ENCODE data around the gene SMCO1.
"Not testable (repeated sequence)": the region's sequence is repeated elsewhere in the genome, so short reads cannot be mapped to it uniquely, and the experiment has no call there.

The SMCO1 gene

DNA sequence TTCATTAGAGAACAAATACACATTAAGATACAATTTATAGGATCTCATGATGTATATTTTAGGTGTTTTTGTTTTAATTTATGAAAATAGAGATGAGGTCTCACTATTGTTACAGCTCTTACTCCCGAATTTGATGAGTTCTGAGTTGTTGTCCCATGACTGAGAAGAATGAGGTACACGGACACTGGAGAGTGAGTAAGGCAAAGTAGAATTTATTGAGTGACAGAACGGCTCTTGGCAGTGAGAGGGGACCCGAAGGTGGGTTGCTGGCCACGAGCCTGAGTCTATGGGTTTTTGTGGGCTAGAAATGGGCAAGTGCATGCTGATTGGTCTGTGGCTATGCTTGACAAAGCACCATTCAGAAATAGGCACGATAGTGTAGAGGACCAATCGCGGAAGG is 8.5 kb downstream of the SMCO1 start:
- TF ChIP-seq, protein P1, sequence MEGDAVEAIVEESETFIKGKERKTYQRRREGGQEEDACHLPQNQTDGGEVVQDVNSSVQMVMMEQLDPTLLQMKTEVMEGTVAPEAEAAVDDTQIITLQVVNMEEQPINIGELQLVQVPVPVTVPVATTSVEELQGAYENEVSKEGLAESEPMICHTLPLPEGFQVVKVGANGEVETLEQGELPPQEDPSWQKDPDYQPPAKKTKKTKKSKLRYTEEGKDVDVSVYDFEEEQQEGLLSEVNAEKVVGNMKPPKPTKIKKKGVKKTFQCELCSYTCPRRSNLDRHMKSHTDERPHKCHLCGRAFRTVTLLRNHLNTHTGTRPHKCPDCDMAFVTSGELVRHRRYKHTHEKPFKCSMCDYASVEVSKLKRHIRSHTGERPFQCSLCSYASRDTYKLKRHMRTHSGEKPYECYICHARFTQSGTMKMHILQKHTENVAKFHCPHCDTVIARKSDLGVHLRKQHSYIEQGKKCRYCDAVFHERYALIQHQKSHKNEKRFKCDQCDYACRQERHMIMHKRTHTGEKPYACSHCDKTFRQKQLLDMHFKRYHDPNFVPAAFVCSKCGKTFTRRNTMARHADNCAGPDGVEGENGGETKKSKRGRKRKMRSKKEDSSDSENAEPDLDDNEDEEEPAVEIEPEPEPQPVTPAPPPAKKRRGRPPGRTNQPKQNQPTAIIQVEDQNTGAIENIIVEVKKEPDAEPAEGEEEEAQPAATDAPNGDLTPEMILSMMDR (IDR thresholded peaks at IDR 0.05; ENCODE audit: insufficient read depth, missing control alignments), result no peak
- FAIRE-seq (no peak), DNase-seq (ENCODE audit: insufficient read length, low spot score) (no peak)

DNA sequence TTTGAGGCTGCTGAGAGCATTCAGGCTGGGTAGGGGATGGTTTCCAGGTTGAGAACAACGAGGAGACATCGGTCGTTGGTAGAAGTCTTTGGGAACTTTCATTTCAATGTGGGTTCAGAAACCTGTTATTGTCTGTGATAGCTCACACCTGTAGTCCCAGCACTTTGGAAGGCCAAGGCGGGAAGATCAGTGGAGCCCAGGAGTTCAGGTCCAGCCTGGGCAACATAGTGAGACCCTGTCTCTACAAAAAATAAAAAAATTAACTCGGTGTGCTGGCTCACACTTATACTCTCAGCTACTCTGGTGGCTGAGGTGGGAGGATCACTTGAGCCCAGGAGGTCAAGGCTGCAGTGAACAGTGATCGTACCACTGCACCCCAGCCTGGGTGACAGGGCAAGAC is 10.6 kb downstream of the SMCO1 start:
- DNase-seq (ENCODE audit: insufficient read length, low spot score) (no peak), FAIRE-seq (no peak)
- TF ChIP-seq, protein P1 (IDR thresholded peaks at IDR 0.05; ENCODE audit: insufficient read depth, missing control alignments), result no peak

DNA sequence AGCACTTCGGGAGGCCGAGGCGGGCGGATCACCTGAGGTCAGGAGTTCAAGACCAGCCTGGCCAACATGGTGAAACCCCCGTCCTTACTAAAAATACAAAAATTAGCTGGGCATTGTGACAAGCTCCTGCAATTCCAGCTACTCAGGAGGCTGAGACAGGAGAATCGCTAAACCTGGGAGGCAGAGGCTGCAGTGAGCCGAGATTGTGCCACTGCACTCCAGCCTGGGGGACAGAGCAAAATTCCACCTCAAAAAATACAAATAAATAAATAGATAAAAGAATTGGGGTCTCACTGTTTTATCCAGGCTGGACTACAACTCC is 11.1 kb downstream of the SMCO1 start:
- DNase-seq (ENCODE audit: insufficient read length, low spot score); FAIRE-seq: not testable (repeated sequence)

DNA sequence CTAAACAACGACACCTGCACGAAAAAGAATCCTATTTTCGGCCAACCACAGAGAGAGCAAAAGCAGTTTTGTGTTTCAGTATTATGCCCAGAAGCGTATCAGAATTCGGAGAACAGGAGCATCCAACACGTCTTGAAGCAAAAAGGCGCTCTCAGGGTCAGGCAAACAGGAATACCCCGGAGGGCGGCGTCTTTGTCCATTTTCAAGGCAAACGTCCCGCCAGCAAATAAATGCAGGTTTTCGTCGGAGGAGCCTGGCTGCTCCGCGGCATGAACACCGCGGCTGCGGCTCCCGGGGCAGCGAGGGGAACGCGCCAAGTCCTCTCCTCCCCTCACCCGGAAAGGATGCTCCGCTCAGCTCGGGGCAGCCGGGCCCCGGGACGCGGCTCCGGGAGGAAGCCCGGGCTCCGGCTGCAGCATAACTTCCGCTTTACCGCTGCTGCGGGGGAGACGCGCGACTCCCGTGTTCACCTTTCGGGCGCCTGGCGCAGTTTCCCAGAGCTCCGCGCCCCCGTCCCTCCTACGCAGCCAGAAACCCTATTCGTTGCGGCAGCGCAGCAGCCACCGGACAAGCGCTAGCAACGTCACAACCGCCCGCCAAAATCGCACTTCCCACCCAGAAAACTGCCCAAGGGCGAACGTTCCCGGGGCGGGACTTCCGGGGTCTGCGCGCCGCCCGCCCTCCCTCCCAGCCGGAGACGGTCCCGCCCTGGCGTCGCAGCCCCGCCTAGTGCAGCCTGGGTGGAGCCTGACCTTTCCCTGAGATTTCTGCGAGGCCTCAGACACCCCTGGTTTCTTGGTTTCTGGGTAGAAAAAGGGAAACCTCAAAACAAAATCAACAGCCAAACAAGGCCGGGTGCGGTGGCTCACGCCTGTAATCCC is 11.7 kb downstream of the SMCO1 start, which contains the start of gene RNF168:
TSS of gene RNF168 (minus strand) at position 573 of the 881 bp plus-strand sequence. CDS start 595 bp downstream, outside the sequence.
- TF ChIP-seq, protein P1 (IDR thresholded peaks at IDR 0.05; ENCODE audit: insufficient read depth, missing control alignments), result no peak
- no peak for FAIRE-seq
- peak; percentile 84 for DNase-seq (ENCODE audit: insufficient read length, low spot score)

DNA sequence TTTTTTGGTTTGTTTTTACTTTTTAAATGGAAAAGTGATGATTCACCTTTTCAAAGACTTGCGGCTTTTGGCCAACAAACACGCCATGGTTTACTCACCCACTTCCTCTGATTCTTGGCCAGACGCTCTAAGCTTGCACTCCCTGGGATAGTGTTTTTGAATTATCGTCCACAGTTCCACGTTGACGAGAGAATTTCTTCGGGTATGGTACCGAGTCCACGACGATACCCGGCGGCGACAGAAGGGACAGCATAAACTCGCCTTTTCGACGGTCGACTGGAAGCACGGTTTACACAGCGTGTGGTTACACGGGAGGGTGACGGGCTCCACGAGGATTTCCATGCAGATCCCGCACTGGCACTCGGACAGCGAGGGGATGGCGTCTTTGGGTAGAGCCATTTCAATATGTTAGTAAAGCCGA is 12.4 kb downstream of the SMCO1 start:
- TF ChIP-seq, protein P1 (IDR thresholded peaks at IDR 0.05; ENCODE audit: insufficient read depth, missing control alignments), result no peak
- DNase-seq (ENCODE audit: insufficient read length, low spot score) (no peak), FAIRE-seq (no peak)

DNA sequence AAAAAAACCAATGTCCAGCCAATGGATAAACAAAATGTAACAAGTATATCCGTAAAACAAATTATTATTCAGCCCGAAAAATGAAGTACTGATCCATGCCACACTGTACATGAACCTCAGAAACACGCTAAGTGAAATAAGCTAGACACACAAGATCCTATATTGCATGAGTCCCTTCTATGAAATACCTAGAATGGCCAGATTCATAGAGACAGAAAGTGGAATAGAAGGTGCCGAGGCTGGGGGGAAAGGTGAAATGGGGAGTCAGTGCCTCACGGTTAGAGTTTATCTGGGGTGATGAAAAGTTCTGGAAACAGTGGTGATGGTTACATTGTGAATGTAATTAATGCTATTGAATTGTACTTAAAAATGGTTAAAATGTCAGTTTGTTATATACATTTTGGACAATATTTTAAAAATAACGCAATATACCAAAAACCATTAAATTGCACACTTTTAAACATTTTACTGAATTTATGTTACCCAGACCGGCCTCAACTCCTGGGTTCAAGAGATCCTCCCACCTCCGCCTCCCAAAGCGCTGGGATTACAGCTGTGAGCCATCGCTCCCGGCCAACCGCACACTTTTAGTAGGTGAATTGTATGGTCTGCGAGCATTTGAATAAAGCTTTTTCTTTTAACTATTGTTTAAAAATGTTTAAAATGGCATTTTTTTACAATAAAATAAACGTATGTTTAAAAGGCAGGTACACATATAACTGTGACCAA is 13.7 kb downstream of the SMCO1 start:
- DNase-seq (ENCODE audit: insufficient read length, low spot score), result no peak
- TF ChIP-seq, protein P1 (IDR thresholded peaks at IDR 0.05; ENCODE audit: insufficient read depth, missing control alignments), result no peak
- FAIRE-seq, result no peak

DNA sequence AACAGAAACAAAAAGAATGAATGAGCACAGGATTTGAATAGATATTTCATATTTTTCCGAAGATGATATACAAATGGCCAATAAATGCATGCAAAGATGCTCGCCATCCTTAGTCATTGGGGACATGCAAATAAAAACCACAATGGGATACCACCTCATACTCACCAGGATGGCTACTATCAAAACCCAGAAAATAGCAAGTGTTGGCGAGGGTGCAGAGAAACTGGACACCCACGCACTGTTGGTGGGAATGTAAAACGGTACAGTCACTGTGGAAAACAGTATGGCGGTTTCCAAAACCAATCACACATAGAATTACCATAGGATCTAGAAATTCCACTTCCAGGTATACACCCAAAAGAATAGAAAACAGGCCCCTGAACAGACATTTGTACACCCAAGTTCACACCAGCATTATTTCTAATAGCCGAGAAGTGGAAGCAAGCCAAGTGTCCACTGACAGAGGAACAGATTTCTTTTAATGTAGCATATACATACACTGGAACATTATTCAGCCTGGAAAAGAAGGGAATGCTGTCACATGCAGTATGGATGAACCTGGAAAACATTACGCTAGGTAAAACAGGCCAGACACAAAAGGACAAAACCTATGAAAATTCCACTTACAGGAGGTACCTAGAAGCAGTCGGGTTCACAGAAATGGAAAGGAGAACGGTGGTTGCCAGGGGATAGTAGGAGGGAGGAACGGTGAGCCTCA is 15.2 kb downstream of the SMCO1 start:
- TF ChIP-seq, protein P1 (IDR thresholded peaks at IDR 0.05; ENCODE audit: insufficient read depth, missing control alignments), result no peak
- FAIRE-seq (no peak), DNase-seq (ENCODE audit: insufficient read length, low spot score) (no peak)

Measured in D721Med (cell line).